Type B pancreatic cell (in vitro differentiated cells): ENCODE results near the gene ADGRG4. TPM values are rescaled to one million over a fixed set of nuclear protein-coding genes. Genes with fewer than 3 reads are reported as not detected.

ENCODE experiments used
- DNase-seq: peaks from one replicate; pipeline ENCODE4 v3.0.0; 2021; ENCODE audit warnings: mixed read lengths; ENCODE audit not compliant: unreplicated experiment; ENCODE audit errors: extremely low spot score
- H3K27ac Mint-ChIP-seq: 2 replicates; pipeline ENCODE4 v1.8.0; 2021; ENCODE audit warnings: mild to moderate bottlenecking, mixed read lengths
- H3K27me3 Mint-ChIP-seq: 2 replicates; pipeline ENCODE4 v1.8.0; 2021; ENCODE audit warnings: mixed read lengths
- H3K36me3 Mint-ChIP-seq: 2 replicates; pipeline ENCODE4 v1.8.0; 2021; ENCODE audit warnings: mixed read lengths
- H3K4me1 Mint-ChIP-seq: one replicate; pipeline ENCODE4 v1.8.0; 2021; ENCODE audit warnings: mixed read lengths; ENCODE audit not compliant: unreplicated experiment
- H3K4me3 Mint-ChIP-seq: 2 replicates; pipeline ENCODE4 v1.8.0; 2021; ENCODE audit warnings: mild to moderate bottlenecking, mixed read lengths
- H3K9me3 Mint-ChIP-seq: 2 replicates; pipeline ENCODE4 v1.8.0; 2021; ENCODE audit warnings: mixed read lengths
- total RNA-seq: library from RNA; stranded (reverse); gene quantifications from 2 replicates; pipeline ENCODE4 v1.2.1, GENCODE V29; 2021; ENCODE audit warnings: low replicate concordance
- TF ChIP-seq, protein P1 (sequence below): fragments of 200-600 bp; sonication (generic); conservative IDR thresholded peaks from 2 replicates; pipeline ENCODE4 v1.5.0; 2021; ENCODE audit warnings: antibody characterized with exemption, mild to moderate bottlenecking

ADGRG4 gene
- total RNA-seq, 1 donor from 2014 or later, result 1.2 TPM

DNA sequence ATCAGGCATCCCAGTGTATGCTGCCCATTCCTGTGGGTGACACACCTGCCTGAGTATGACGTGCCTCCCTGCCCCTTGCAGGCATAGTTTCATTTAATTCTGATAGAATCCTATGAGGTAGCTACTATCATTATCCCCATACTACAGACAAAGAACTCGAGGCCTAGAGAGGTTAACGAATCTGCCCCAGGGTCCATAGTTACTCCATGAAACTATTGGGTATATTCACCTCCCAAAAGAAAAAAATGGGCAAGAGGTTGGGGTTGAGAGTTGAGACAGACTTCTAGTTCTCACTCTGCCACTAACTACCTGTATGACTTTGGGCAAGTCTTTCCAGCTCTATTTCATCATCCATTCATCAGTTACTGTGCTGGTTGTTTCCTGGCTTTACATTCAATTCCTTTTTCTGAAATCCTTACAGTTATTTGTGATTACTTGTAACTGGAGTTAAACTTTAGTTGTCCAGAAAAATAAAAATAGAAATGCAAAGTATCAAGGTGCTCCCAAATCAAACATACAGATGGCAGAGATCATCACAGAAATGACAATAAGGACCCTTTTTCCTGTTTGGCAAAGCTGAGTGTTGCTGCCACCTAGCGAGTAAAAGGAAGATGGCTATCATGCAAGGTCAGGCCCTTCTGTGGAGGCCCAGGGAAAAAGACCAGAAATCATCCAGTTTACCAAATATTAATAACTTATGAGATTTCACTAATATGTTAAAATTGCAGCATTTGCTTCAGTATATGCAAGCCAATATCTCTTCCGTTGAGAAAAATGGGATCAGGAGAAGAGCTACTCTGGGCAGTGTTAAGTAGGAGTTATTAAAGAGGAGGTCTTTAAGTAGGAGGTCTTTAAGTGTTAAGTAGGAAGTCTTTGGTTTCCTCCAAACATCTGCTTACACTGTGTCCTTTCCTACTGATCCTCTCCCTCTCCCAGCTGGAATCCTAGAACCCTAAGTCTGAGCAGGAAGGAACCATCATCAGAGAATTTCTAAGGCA is 32.4 kb upstream of the ADGRG4 start:
- Mint-ChIP-seq H3K27me3 (no peaks in the 10 kb centered on the region), H3K9me3 (no peaks in the 10 kb centered on the region), H3K4me3 (no peak overlapping the region), H3K27ac (no peak overlapping the region), H3K4me1 (no peaks in the 10 kb centered on the region), H3K36me3 (no peaks in the 10 kb centered on the region)
- TF ChIP-seq, protein P1, sequence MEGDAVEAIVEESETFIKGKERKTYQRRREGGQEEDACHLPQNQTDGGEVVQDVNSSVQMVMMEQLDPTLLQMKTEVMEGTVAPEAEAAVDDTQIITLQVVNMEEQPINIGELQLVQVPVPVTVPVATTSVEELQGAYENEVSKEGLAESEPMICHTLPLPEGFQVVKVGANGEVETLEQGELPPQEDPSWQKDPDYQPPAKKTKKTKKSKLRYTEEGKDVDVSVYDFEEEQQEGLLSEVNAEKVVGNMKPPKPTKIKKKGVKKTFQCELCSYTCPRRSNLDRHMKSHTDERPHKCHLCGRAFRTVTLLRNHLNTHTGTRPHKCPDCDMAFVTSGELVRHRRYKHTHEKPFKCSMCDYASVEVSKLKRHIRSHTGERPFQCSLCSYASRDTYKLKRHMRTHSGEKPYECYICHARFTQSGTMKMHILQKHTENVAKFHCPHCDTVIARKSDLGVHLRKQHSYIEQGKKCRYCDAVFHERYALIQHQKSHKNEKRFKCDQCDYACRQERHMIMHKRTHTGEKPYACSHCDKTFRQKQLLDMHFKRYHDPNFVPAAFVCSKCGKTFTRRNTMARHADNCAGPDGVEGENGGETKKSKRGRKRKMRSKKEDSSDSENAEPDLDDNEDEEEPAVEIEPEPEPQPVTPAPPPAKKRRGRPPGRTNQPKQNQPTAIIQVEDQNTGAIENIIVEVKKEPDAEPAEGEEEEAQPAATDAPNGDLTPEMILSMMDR, result peak; percentile 79
- no peak for DNase-seq

DNA sequence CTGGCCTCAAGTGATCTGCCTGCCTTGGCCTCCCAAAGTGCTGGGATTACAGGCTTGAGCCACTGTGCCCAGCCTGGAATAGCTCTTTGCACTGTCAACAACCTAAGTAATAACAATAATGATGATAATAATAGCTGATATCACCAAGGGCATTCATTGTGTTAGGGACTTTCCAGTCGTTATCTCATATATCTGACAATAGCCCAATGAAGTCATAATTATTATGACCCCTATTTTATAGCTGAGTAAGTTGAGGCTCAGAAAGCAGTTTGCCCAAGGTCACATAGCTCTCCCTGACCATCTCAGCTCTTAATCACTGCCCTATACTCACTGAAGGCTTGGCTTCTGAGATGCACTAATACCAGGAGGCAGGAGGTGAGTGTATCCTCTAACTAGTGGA is 30.8 kb upstream of the ADGRG4 start:
- Mint-ChIP-seq H3K9me3 (no peaks in the 10 kb centered on the region), H3K4me3 (no peak overlapping the region), H3K4me1 (no peaks in the 10 kb centered on the region), H3K27me3 (no peaks in the 10 kb centered on the region), H3K36me3 (no peaks in the 10 kb centered on the region), H3K27ac (no peak overlapping the region)
- no peak for DNase-seq
- TF ChIP-seq, protein P1, result no peak

DNA sequence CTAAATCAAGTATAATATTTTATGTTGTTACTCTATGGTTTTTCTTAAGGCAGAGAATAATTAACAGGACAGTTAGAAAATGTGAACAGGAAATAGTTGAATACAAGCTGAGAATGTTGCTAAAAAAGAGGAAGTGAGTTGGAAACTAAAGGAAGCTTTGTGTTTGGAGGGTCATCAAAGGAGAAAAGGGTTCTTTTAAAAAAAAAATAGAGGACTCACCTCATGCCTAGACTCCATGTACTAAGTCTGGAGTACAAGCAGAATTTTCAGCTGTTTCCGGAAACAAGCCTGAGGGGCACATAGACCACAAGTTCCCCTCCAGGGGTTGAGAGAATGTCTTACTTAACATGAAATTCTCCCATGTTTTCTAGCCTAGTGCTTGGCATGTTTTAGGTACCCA is 29.5 kb upstream of the ADGRG4 start:
- Mint-ChIP-seq H3K4me3 (no peak overlapping the region), H3K27ac (no peak overlapping the region), H3K36me3 (no peaks in the 10 kb centered on the region), H3K27me3 (no peaks in the 10 kb centered on the region), H3K4me1 (no peaks in the 10 kb centered on the region), H3K9me3 (no peaks in the 10 kb centered on the region)
- TF ChIP-seq, protein P1, result no peak
- DNase-seq, result no peak

DNA sequence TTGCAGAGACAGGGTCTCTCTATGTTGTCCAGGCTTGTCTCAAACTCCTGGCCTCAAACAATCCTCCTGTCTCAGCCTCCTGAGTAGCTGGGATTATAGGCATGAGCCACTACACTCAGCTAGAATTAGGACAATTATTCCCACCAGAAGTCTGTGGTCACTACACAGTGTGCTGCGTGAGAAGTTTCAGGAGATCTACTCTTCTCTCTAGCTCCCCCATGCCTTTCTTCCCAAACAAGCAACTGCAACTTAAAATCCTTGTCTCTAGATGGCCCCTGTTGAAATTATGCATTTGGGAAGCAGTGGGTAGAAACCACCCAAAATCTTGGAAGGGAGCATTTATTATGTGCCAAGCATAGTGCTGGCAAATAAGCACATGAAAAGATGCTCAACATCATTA is 28.4 kb upstream of the ADGRG4 start:
- H3K4me3 Mint-ChIP-seq, result no peak overlapping the region
- no peaks in the 10 kb centered on the region for H3K27me3 Mint-ChIP-seq
- H3K27ac Mint-ChIP-seq, result no peak overlapping the region
- DNase-seq, result no peak
- no peaks in the 10 kb centered on the region for H3K9me3 Mint-ChIP-seq
- no peaks in the 10 kb centered on the region for H3K36me3 Mint-ChIP-seq
- no peaks in the 10 kb centered on the region for H3K4me1 Mint-ChIP-seq
- TF ChIP-seq, protein P1, result no peak

DNA sequence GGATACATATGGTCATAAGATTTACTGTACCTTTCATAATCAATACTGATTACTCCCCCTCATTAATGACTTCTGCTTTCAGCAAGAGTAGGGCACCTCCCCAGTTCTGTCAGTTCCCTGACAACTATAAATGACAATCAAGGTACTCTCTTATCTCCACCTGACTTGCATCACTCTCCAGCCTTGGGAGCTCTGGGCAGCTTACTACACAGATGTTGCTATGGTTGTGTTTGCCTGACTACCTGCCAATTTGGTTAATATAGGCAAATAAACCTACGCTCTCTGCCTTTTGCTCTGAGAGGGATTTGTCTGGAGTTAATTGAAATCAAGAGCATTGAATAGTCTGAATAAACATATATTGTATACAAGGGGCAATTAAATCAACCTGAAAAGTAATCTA is 26.8 kb upstream of the ADGRG4 start:
- Mint-ChIP-seq H3K4me3 (no peak overlapping the region), H3K27ac (no peak overlapping the region), H3K36me3 (no peaks in the 10 kb centered on the region), H3K4me1 (no peaks in the 10 kb centered on the region), H3K9me3 (no peaks in the 10 kb centered on the region), H3K27me3 (no peaks in the 10 kb centered on the region)
- no peak for DNase-seq
- TF ChIP-seq, protein P1, result no peak
